Gastroesophageal sphincter (tissue), 3 donors: ENCODE data around the gene PRKAR2B.

Experiments used
- EP300 ChIP-seq: sonication (generic); formaldehyde crosslinking; IDR thresholded peaks from one replicate; pipeline ENCODE4 v1.6.1; 2017; ENCODE audit warnings: antibody characterized with exemption, mild to moderate bottlenecking
- POLR2A ChIP-seq, 2 donors: fragments of 450-650 bp; IDR thresholded peaks; one replicate each; pipeline ENCODE4 v1.6.1; 2017; ENCODE audit warnings: antibody characterized with exemption in 2 of 2, mild to moderate bottlenecking in 2 of 2, moderate library complexity in 1 of 2
- POLR2AphosphoS5 ChIP-seq: sonication (generic); formaldehyde crosslinking; IDR thresholded peaks from one replicate; pipeline ENCODE4 v1.6.1; 2017; ENCODE audit warnings: antibody characterized with exemption
- TF ChIP-seq, protein P1 (sequence below), 4 experiments: fragments of 200-600 bp in 2 of 4; fragments of 450-650 bp in 2 of 4; sonication (generic) in 1 of 4; IDR thresholded peaks; one replicate each; pipeline ENCODE4 v1.5.1; 2017 to 2019; ENCODE audit warnings: antibody characterized with exemption in 4 of 4, mild to moderate bottlenecking in 2 of 4, moderate library complexity in 2 of 4

- TF ChIP-seq, protein P1, sequence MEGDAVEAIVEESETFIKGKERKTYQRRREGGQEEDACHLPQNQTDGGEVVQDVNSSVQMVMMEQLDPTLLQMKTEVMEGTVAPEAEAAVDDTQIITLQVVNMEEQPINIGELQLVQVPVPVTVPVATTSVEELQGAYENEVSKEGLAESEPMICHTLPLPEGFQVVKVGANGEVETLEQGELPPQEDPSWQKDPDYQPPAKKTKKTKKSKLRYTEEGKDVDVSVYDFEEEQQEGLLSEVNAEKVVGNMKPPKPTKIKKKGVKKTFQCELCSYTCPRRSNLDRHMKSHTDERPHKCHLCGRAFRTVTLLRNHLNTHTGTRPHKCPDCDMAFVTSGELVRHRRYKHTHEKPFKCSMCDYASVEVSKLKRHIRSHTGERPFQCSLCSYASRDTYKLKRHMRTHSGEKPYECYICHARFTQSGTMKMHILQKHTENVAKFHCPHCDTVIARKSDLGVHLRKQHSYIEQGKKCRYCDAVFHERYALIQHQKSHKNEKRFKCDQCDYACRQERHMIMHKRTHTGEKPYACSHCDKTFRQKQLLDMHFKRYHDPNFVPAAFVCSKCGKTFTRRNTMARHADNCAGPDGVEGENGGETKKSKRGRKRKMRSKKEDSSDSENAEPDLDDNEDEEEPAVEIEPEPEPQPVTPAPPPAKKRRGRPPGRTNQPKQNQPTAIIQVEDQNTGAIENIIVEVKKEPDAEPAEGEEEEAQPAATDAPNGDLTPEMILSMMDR (IDR thresholded peaks at IDR 0.05), result no peak
- no peak for TF ChIP-seq POLR2AphosphoS5
- TF ChIP-seq POLR2A (IDR thresholded peaks at IDR 0.05), result no peak
- TF ChIP-seq EP300, result no peak
Observed at GRCh38 chr7:107148721-107149120, 104.2 kb downstream of the PRKAR2B start.
